ENCODE data around the gene VAV2.

GRCh38 chr9:133772581-133772980 lies 219.5 kb downstream of the VAV2 start:
- TF ChIP-seq CTCF (IDR thresholded peaks at IDR 0.05) (no peak), POLR2A (IDR thresholded peaks at IDR 0.05) (no peak)

Measured in adrenal gland (tissue), 5 donors.